NCI-H226 (cell line): Measurements from ENCODE around the gene MLLT11.

Source experiments
- DNase-seq: peaks from one replicate; pipeline ENCODE4 v3.0.0-alpha.2; 2015

The MLLT11 gene

GRCh38 chr1:151060007-151060656 lies at the start of gene MLLT11:
TSS of gene MLLT11 (plus strand) at chr1:151060397. CDS start at chr1:151067225, 6,828 bp downstream.
- DNase-seq, result peak; percentile 17

- no peak for DNase-seq
Measured at GRCh38 chr1:151011154-151011850, 48.9 kb upstream of the MLLT11 start.

GRCh38 chr1:151012684-151013471 lies 47.3 kb upstream of the MLLT11 start:
- no peak for DNase-seq

GRCh38 chr1:151013518-151013917 lies 46.7 kb upstream of the MLLT11 start:
- no peak for DNase-seq

- peak; percentile 21 for DNase-seq
Measured at GRCh38 chr1:151024540-151025146, 35.6 kb upstream of the MLLT11 start.

GRCh38 chr1:151026460-151026859 lies 33.7 kb upstream of the MLLT11 start:
- DNase-seq, result no peak

- no peak for DNase-seq
Measured at GRCh38 chr1:151032164-151032563, 28.0 kb upstream of the MLLT11 start.

- no peak for DNase-seq
Measured at GRCh38 chr1:151035167-151035566, 25.0 kb upstream of the MLLT11 start.

- DNase-seq, result no peak
Measured at GRCh38 chr1:151036356-151036755, 23.8 kb upstream of the MLLT11 start, which contains the start of gene BNIPL. TSS of gene BNIPL (plus strand) at chr1:151036586. CDS start at chr1:151036726, 140 bp downstream.

- DNase-seq, result no peak
Measured at GRCh38 chr1:151037032-151037431, 23.2 kb upstream of the MLLT11 start.

GRCh38 chr1:151039521-151039920 lies 20.7 kb upstream of the MLLT11 start:
- DNase-seq, result no peak

- no peak for DNase-seq
Measured at GRCh38 chr1:151043163-151043562, 17.0 kb upstream of the MLLT11 start.

GRCh38 chr1:151047591-151047924 lies 12.6 kb upstream of the MLLT11 start, which contains the start of gene C1orf56:
TSS of gene C1orf56 (plus strand) at chr1:151047751. CDS start at chr1:151047848, 97 bp downstream.
- peak; percentile 63 for DNase-seq

GRCh38 chr1:151047925-151048644 lies 12.1 kb upstream of the MLLT11 start:
- peak; percentile 48 for DNase-seq

GRCh38 chr1:151048645-151049032 lies 11.6 kb upstream of the MLLT11 start:
- no peak for DNase-seq

GRCh38 chr1:151049458-151049857 lies 10.7 kb upstream of the MLLT11 start:
- DNase-seq, result no peak

GRCh38 chr1:151050051-151050688 lies 10.0 kb upstream of the MLLT11 start:
- no peak for DNase-seq

- no peak for DNase-seq
Measured at GRCh38 chr1:151051356-151052009, 8.7 kb upstream of the MLLT11 start.

- DNase-seq, result no peak
Measured at GRCh38 chr1:151054971-151055547, 5.1 kb upstream of the MLLT11 start.

- no peak for DNase-seq
Measured at GRCh38 chr1:151055581-151055980, 4.6 kb upstream of the MLLT11 start.

GRCh38 chr1:151056149-151056548 lies 4.0 kb upstream of the MLLT11 start:
- DNase-seq, result no peak
